ENCODE data around the gene WNT7A. TPM values are rescaled to one million over a fixed set of nuclear protein-coding genes. Genes with fewer than 3 reads are reported as not detected.

The WNT7A gene
- total RNA-seq, 2 experiments from 2014 or later, result 0.09 TPM; not detected in 1

DNA sequence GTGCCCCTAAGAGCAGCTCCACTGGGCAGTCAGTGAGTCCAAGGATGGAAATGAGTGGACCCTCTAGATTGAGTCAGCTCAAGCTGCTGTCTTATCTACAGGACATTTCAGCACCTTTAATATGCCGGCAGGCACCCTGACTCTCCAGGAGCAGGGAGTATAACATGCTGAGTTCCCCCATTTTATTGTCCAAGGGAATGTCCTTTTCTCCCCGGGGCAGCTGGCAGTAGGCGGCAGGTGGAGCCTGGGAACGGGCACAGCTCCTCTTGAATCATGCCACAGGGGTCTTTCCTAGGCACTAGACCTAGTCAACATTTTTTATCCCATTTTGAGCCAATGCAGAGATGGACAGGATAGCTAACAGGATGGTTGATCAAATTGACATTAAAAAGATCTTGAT, 14.8 kb downstream of the WNT7A start:
- ChIA-PET CTCF (interaction anchor here (1.1 to 2.8 kb wide), 6 partner anchors 15 to 217 kb away, joined by 4 to 13 read pairs (median 6); partner anchors contain the start of gene WNT7A), POLR2A (no interaction called here)
- ATAC-seq, result no peak
- H3K4me1 Mint-ChIP-seq (ENCODE audit: low read depth), result peaks cover 35% of the 10 kb centered on the region
- no peak overlapping the region for H3K27ac Mint-ChIP-seq
- H3K9me3 Mint-ChIP-seq, result no peaks in the 10 kb centered on the region
- TF ChIP-seq, protein P1, sequence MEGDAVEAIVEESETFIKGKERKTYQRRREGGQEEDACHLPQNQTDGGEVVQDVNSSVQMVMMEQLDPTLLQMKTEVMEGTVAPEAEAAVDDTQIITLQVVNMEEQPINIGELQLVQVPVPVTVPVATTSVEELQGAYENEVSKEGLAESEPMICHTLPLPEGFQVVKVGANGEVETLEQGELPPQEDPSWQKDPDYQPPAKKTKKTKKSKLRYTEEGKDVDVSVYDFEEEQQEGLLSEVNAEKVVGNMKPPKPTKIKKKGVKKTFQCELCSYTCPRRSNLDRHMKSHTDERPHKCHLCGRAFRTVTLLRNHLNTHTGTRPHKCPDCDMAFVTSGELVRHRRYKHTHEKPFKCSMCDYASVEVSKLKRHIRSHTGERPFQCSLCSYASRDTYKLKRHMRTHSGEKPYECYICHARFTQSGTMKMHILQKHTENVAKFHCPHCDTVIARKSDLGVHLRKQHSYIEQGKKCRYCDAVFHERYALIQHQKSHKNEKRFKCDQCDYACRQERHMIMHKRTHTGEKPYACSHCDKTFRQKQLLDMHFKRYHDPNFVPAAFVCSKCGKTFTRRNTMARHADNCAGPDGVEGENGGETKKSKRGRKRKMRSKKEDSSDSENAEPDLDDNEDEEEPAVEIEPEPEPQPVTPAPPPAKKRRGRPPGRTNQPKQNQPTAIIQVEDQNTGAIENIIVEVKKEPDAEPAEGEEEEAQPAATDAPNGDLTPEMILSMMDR (IDR thresholded peaks at IDR 0.05), result no peak
- intact Hi-C loops (cut with micrococcal nuclease), result no loop called here
- H3K4me3 Mint-ChIP-seq, result no peak overlapping the region
- H3K36me3 Mint-ChIP-seq (ENCODE audit: low read depth), result no peaks in the 10 kb centered on the region
- H3K27me3 Mint-ChIP-seq, result no peaks in the 10 kb centered on the region
- DNase-seq, result no peak

DNA sequence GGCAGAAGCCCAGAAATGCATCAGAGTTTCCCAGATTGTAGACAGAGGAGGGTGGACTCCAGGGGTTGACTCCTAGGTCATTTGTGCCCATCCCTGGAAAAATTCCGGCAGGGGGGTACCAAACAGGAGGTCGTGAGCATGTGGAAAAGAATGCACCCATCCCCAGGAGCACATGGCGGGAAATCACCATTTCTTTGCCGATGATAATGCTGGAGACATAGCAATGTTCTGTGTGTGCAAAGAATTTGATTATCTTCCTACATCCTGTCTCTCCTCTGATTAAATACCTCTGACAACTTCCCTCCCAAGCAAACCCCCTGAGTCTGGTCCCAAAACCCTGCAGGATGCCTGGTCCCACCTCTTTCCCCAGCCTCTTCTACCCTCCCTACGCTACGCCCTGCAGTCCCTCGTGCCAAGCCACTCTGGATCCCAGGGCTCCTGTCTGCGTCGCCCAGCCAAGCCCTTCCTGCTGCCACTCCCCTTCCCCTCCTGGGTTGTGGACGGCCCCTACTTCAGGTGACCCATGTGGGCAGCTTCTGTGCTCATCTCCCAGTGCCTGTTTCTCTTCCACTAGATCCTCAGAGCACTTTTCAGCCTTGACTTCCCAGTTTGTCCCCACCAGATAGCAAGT, 15.8 kb downstream of the WNT7A start:
- Mint-ChIP-seq H3K4me3 (no peak overlapping the region), H3K36me3 (ENCODE audit: low read depth) (no peaks in the 10 kb centered on the region), H3K27ac (no peak overlapping the region), H3K27me3 (no peaks in the 10 kb centered on the region), H3K4me1 (ENCODE audit: low read depth) (peaks cover 35% of the 10 kb centered on the region), H3K9me3 (no peaks in the 10 kb centered on the region)
- intact Hi-C loops (cut with micrococcal nuclease), result no loop called here
- ChIA-PET POLR2A (no interaction called here), CTCF (interaction anchor here (2.7 kb wide), 1 partner anchor 17 kb away, joined by 11 read pairs; the partner anchor contains the start of gene WNT7A)
- no peak for DNase-seq
- ATAC-seq, result no peak
- TF ChIP-seq, protein P1 (IDR thresholded peaks at IDR 0.05), result no peak

DNA sequence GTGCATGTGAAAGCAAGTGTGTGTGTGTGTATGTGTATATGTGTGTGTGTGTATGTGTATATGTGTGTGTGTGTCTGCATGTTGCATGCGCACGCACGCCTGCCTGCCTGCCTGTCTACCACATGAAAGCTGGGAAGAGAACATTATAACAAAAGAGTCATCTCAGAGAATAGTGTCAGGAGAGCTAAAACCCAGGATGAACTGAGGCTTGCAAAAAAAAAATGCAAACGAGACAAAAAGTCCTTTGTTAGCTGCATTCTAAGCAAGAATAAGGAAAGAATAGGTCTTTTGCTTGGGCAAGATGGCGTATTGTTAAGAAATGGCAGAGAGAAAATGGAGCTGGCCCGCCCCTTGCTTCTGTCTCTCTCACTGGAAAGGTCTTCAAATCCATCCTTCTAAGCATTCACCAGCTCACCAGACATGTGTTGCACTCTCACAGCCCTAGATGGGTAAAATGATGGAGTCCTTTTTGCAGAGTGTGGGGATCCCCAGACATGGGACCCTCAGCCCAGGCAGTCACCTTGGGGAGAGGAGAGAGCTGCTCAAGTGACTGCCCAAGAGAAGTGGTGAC, 16.4 kb downstream of the WNT7A start:
- POLR2A ChIA-PET, result no interaction called here
- TF ChIP-seq, protein P1 (IDR thresholded peaks at IDR 0.05), result no peak
- H3K9me3 Mint-ChIP-seq, result no peaks in the 10 kb centered on the region
- H3K4me3 Mint-ChIP-seq, result no peak overlapping the region
- CTCF ChIA-PET, result interaction anchor here (0.7 to 2.7 kb wide), 3 partner anchors 17 to 206 kb away, joined by 3 to 11 read pairs (median 4); partner anchors contain the start of gene WNT7A
- peaks cover 32% of the 10 kb centered on the region for H3K4me1 Mint-ChIP-seq (ENCODE audit: low read depth)
- no peaks in the 10 kb centered on the region for H3K36me3 Mint-ChIP-seq (ENCODE audit: low read depth)
- no peak for DNase-seq
- H3K27me3 Mint-ChIP-seq, result no peaks in the 10 kb centered on the region
- no peak for ATAC-seq
- no peak overlapping the region for H3K27ac Mint-ChIP-seq
- intact Hi-C loops (cut with micrococcal nuclease), result no loop called here

DNA sequence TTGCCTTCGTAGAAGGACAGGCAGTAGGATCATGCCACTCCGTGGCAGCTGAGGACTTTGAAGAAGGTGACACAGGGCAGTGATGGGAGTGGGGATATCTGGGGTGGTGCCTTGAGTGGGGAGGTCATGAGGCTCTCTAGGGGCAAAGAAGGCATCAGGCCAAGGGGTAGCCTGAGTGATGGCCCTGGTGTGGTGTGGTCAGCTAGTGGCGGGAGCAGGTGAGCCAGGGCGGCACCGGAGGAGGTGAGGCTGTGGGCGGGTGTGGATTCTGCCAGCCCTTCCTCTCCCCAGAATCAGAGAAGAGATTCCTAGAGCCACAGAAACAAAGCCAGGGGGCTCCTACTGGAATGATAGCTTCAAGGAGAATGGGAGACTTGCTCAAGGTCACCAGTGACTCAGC, 18.4 kb downstream of the WNT7A start:
- Mint-ChIP-seq H3K27ac (no peak overlapping the region), H3K4me1 (ENCODE audit: low read depth) (peaks cover 13% of the 10 kb centered on the region), H3K4me3 (no peak overlapping the region), H3K36me3 (ENCODE audit: low read depth) (no peaks in the 10 kb centered on the region), H3K27me3 (no peaks in the 10 kb centered on the region), H3K9me3 (no peaks in the 10 kb centered on the region)
- intact Hi-C loops (cut with micrococcal nuclease), result no loop called here
- no peak for DNase-seq
- TF ChIP-seq, protein P1 (IDR thresholded peaks at IDR 0.05), result no peak
- POLR2A ChIA-PET, result interaction anchor here (0.9 kb wide), 1 partner anchor 10 kb away, joined by 3 read pairs; no protein-coding TSS in a partner anchor
- CTCF ChIA-PET, result interaction anchor here (2.7 kb wide), 1 partner anchor 19 kb away, joined by 11 read pairs; the partner anchor contains the start of gene WNT7A
- no peak for ATAC-seq

DNA sequence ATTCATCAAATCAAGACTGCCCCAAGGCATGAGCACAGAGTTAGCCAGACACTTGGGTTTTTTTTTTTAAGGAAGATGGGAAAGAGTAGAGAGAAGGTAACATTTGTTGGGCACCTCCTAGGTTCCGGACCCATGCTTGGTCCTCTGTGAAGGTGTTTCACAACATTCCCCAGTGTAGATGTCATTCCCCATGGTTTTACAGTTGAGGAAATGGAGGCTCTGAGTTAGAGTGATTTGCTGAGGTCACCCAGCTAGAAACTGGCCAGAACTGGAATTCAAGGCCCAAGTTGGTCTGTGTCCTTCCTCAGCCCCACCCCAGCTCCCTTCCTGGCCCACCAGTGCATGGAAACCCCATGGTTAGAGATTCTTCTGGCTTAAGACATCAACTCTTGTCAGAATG, 19.9 kb downstream of the WNT7A start:
- H3K27ac Mint-ChIP-seq, result no peak overlapping the region
- TF ChIP-seq, protein P1 (IDR thresholded peaks at IDR 0.05), result no peak
- H3K36me3 Mint-ChIP-seq (ENCODE audit: low read depth), result no peaks in the 10 kb centered on the region
- no peaks in the 10 kb centered on the region for H3K4me1 Mint-ChIP-seq (ENCODE audit: low read depth)
- H3K27me3 Mint-ChIP-seq, result no peaks in the 10 kb centered on the region
- H3K9me3 Mint-ChIP-seq, result no peaks in the 10 kb centered on the region
- DNase-seq (no peak), ATAC-seq (no peak)
- H3K4me3 Mint-ChIP-seq, result no peak overlapping the region
- ChIA-PET CTCF (interaction anchor here (1.1 to 1.5 kb wide), 2 partner anchors 11 to 20 kb away, joined by 3 to 4 read pairs; partner anchors contain the start of gene WNT7A), POLR2A (no interaction called here)
- intact Hi-C loops (cut with micrococcal nuclease), result no loop called here

Measured in activated CD8-positive, alpha-beta T cell treated with anti-CD3 and anti-CD28 coated beads for 36 hours (primary cell).